Fibroblast of skin of right biceps (primary cell): ENCODE measurements around the gene NCR3LG1.

Source experiments
- DNase-seq: peaks from one replicate; pipeline ENCODE4 v3.0.0-alpha.2; 2013

The NCR3LG1 gene

DNA sequence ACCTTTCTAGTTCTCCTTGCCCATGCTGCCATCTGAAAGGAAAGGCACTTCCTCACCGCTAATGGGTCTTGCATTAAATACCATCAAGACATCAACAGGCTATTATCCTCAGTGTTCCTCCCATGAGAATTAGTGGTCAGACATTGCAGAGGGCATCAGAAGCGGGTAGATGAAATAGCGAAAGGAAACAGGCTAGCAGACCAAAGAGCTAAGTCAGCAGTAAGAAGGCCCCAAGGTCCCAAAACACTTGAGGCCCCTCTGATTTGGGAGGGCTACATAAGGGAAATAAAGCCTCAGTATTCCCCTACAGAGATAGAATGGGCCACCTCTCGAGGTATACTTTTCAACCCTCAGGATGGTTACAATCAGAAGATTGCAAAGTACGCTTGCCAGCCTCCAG lies 23.9 kb downstream of the NCR3LG1 start:
- no peak for DNase-seq

DNA sequence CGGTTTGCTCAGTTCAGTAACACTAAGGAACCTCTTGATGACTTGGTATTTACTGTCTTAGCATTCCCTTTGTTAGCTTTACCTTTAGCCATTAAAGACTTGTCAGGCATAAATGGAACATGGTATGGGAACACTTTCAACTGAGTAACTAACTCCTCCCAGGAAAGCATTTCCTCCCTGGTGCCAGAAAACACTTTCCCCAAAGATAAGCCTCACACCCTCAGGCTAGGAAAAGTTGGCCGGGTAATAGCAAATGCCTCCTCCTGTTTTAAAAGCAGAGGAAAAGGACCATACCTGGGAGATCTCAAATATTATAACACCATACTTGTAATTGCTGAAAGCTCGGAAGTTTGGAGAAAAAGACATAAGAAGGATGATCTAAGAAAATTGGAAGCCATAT lies 24.9 kb downstream of the NCR3LG1 start:
- DNase-seq: no peak

DNA sequence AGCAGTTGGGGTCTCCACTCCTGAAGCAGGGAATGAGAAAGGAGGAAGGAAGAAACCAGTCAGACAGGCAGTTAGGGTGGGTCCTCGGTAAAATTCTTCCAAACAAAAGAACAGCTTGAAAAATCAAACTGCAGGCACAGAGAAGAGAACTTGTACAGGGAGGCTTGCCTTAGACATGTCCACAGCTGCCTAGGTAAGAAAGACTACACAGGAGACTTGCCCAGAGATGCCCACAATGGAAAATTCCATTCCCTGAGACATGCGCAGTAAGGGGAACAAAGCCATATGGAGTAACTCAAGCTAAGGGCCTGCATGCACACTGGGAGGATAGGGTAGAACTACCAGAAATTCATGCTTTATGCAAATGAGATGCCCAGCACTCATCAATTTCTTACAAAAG lies 27.1 kb downstream of the NCR3LG1 start:
- DNase-seq: no peak

DNA sequence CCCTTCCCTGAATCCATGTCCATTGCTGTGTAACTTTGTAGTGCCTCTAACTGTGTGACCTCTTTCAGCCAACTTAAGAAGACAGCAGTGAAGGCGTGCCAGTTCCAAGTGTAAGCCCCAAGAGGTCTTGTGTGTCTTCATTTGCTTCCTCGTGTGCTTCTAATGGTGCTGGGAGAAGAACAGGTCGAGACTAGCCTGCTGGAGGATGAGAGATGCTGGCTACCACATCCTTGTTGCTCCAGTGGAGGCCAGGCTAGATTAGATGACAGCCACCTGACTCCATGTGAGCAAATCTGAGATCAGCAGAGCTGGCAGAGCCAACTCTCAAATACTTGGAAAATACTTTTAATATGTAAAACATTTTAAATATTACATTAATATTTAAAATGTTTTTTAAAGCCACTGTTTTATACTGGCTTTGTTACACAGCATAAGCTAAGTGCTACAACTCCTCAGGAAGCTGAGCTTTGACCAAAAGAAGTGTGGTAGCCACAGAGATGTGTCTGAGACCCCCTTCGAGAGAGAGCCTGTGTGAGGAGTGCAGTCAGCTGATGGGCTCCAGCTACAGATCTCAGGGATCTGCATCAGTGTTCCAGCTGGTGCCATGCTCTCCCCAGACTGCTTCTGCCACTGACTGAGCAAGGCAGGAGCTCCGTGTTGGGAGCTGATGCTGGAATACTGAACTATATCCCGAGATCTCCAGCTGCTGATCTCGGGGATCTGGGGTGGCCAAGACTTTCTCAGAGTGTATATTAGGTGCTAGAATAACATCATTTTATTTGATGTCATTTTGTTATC lies 28.0 kb downstream of the NCR3LG1 start:
- no peak for DNase-seq

DNA sequence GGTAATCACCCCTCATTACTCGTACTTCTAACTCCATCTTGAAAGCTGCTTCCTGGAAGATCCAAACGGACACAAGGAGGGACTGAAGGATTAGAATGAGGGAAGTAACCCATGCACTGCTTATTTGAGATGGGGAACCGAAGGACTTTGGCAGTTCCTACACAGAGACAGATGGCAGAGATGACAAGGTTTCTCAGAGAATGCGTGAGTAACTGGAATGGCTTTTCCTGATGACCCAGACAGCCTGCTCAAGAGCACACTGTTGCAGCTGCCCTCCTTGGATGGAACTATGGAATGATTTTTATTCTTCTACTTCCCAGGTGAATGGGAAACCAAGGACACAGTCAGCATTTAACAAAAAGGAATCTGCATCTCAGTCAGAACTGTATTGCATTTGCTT lies 29.6 kb downstream of the NCR3LG1 start:
- DNase-seq: peak; percentile 51

DNA sequence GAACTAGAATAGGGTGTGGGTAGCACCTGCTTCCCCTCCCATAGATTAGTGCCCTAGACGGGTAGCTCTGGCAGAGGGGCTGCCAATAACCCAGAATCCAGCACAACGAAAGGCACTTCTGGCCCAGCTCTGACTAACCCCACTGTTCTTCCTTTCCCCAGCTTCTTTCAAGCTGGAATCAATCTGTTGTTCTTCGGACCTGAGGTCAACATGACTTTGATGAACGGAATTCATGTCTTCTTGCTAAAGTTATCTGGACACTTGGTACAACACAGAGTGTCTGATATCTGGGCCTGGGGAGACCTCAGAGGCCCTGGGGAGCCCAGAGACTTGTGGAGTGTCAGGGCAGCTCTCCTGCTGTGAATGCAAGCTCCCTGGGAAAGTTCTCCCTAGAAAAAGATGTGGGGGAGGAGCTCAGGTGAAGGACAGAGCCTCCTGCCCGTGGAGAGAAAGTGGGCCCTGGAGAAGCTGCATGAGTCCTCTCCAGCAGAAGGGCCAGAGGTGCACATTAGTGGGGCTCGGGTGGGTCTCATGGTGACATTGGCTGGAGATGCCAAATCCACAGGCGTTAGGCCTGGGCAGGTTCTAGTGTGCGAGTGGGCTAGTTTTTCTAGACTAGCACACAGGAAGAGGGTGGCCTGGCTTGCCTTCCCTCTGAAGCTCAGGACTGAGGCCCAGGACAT lies 30.6 kb downstream of the NCR3LG1 start:
- DNase-seq: no peak

DNA sequence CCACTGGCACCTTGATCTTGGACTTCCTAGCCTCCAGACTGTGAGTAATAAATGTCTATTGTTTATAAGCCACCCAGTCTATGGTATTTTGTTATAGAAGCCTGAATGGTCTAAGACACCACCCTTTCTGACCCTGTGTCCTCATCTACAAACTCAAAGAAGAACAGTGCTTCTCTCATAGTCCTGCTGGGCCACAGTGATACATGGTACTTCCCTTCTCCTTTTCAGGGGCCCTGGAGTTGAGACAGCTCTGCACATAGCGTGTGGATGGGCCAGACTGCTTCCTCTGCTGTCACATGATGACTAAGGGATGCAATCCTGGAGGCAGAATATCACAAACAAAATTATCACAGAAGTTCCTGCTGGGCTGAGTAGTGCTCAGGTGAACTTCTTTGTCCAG lies 31.9 kb downstream of the NCR3LG1 start:
- peak; percentile 3 for DNase-seq

DNA sequence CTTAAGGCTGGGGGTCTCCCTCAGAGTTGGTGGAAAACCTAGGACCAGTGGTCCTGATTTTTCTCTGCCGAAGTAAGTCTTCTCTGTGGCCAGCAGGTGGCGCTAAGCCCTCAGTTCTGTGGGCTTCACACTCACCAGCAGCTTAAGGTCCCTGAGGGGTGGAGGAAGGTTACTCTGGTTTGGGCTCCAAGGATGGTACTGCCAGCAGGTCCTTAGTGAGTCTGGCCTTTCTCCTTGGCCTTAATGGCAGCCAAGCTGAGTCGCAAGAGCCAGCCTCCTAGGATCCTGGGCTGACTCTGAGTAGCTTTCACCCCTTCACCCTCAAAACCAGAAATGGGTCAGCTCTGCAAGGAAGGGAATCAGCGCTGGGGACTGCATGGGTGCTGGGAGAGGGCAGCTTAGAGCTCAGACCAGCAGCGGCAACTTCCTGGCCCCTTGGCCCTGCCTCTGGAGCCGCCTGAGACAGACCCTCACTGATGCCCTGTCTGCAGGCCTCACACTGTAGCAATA lies 32.5 kb downstream of the NCR3LG1 start:
- DNase-seq: peak; percentile 76

DNA sequence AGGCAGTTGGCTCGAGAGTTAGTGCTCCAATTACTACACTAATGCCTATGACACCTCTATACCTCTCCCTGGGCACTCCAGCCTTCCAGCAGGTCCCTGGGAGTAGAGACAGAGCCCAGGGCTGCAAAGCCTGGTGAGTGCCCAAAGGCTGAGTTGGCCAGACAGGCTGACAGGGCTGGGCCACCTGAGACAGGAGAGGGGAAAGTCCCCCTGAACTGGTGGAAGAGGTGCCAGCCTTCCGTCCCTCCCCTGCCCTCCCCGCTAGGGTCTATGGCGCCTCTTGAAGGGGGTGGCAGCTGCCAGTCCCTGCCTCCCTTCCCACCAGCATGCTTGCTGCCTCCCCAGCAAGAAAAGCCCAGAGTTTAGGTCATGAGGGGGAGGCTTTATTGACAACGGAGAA lies 33.9 kb downstream of the NCR3LG1 start:
- DNase-seq: no peak

DNA sequence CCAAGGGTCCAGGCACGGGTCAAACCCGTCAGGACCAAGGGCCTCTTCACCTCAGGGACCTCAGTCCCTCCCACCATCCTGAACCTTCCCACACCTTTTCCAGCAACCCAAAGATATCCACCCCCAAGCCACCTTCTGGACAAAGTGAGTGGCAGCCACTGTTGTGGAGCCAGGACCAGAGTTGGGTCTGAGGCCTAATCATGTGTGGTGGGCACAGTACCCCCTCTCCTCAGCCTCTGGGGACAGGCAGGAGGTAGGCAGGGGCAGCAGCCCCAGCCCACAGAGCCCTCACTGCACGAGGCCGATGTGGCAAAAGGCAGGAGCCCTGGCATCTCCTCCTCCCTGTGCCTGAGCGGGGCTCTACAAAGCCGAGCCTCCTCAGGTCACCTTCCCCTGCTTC lies 34.3 kb downstream of the NCR3LG1 start:
- no peak for DNase-seq

DNA sequence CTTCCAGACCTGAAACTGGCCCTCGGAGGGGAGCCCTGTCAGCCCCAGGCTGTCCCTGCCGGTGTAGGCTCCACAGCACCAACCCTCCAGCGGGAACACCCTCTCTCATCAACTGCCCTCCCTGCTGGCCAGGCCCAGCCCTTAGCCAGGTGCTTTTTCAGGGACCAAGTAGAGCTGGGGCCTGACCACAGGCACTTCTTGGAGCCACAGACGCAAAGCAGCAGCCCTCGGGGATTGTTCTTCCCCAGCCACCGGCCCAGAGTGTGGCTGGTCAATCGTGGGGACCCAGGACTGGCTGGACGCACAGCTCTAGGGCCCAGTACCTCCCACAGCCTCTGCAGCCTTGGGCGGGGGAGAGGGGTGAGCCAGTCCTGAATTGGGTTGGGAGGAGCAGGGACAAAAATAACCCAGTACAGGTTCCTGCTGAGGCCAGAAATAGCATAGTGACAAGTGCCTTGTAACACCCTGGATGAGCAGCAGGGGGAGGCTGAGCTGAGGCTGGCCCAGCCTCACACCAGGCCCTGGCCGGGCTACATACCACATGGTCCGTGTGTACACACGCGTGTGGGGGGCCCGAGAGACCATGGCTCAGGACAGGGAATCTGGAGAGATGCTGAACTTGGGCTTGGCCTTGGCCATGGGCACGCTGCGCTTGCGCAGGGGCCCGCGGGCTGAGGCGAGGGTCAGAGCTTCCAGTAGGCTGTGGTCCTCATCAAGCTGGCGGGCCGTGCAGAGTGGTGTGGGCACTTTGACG lies 34.9 kb downstream of the NCR3LG1 start:
- peak; percentile 18 for DNase-seq

DNA sequence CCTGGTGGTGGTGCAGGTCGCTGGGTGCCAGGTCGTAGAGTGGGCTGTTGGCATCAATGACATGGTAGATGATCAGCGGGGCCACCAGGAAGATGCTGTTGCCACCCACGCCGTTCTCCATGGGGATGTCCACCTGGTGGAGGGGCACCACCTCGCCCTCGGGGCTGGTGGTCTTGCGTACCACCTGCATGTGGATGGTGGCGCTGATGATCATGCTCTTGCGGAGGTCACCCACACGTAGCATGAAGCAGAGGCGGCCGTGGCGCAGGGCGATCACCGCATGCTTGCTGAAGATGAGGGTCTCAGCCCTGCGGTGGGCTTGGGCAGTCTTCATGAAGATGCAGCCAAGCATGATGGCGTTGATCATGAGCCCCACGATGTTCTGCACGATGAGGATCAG lies 35.7 kb downstream of the NCR3LG1 start:
- DNase-seq: no peak

DNA sequence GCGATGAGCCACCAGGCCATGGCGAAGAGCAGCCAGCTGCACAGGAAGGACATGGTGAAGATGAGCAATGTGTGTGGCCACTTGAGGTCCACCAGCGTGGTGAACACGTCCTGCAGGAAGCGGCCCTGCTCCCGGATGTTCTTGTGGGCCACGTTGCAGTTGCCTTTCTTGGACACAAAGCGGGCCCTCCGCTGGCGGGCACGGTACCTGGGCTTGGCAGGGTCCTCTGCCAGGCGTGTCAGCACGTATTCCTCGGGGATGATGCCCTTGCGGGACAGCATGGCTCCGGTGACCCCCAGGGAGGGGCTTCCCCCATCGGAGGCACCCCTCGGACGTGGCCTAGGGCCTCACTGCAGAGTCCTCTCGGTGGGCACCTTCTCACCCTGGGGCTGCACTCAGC lies 36.2 kb downstream of the NCR3LG1 start:
- DNase-seq: no peak

DNA sequence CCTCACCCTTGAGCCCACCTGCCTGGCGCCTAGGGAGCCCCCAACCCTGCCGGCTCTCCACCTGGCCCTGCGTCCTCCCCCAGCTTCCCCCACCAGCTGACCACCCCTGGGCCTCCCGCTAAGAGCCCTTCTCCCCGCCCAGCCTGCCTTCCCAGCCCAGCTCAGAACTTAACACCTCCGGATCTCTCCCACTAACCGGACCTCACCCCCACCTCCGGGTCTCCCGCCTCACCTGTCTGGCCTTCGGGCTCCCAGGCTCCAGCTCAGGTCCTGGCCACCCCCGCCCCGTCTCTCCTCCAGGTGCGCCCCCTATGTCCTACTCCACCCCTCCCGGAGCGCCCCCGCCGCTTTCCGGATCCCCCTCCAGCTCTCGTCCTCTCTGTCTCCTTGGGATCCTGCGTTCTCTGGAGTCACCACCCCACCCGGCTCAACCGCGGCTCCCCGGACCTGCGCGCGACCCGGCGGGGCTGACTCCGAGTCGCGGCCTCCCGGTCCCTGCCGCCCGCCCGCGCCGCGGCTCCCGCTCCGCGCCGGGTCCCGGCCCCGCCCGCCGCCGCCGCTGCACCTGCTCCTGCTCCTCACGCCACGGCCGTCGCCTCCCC lies 37.1 kb downstream of the NCR3LG1 start, which contains the start of gene KCNJ11:
Gene KCNJ11, minus strand, starts transcription at position 51 of the 602 bp plus-strand sequence. CDS start 568 bp downstream, outside the sequence.
- no peak for DNase-seq

DNA sequence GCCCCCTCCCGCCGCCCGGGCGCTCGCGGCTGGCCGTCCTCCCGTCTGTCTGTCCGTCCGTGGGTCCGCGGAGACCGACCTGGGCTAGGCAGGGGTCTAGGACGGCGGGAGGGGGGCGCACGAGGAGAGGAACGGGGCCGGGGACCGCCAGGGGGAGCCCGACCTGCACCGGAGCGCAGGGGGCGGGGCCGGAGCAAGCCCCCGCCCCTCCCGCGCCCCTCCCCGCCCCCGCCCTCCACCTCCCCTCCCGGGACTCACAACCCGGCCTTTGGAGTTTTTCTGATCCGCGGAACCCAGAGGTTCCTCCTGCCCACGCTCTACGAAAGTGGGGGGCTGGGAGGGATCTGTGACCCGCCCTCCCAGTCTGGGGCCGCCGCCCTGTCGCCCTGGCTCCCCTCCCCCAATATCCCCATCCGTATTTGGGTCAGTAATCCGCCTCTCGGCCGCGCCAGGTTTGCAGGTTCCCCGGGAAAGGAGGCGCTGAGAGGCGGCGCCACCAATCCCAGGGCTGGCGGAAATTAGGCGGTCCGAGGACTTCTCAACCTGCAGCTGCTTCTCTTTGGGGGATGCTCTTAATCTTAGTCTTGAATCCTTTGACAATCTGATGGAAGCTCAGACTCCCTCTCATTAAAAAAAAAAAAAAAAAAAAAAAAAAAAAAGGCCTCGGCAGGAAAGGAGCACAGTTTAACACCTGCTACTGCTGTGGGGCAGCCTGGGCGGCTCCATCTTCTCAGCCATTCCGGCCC lies 37.8 kb downstream of the NCR3LG1 start:
- DNase-seq: peak; percentile 32

DNA sequence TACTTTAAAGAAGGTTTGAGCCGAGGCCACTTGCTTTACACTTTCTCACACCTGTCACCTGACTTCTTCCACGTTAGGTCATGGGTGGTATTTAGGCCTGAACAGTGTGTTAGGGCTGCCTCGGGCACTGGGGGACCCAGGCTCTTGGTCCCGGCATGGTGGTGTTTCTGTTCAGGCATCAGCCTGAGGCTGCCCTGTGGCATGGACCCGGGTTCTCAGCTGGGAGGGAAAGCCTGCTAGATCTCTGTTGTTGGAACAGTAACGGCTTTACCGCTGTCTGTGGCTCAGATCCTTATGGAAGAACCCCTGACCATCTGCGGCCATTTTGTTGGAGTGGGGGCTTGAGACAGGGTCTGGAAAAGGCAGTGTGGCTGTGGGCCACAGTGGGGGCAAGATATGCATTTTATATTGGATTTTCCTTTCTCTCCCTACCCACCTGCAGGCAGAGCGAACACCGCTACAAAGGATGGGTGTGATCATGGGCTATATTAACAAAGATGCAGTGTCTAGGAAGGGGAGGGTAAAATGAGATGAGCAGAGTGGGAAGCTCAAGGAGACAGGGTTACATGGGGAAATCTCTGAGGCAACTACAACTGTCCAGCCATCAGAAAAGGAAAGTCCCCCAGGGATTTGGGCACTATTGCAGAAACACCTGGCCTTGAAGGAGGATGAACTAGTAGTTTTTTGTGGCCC lies 38.5 kb downstream of the NCR3LG1 start:
- no peak for DNase-seq

DNA sequence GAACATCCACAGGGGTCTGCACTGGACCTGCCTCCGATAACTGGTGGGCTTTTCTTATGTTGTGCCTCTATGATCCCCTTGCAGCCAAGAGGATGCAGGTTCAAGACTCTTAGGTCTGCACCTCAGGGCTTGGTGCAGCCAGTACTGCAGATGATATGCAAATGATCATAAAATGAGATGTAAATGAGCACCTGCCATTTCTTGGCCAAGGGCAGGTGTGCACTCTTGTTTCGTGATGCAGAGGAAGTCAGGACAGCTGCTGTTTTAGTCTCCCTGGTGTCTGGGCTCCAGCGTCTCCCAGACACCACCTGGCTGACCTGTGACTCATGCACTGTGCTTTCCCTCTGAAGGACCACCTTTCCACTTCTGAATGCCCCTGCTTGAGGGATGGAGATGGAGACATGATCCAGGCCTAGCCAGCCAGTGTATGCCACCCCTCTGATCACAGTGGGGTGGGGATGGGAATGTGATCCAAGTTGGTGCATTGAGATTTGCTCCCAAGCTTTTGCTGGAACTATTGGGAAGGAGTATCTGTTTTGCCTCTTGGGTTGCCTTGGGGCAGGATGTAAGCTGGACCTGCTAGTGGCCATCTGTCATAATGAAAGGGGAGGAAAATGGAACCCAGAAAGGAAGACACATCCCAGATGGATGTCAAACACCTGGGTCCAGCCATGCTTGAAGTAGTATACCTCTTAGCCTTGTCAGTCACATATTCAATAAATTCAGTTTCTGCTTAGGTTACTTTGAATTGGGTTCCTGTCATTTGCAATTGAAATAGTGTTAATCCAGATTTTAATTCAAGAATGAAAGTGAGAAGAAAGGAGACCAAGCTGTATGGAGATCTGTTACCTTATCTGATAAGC lies 40.1 kb downstream of the NCR3LG1 start:
- DNase-seq: no peak

DNA sequence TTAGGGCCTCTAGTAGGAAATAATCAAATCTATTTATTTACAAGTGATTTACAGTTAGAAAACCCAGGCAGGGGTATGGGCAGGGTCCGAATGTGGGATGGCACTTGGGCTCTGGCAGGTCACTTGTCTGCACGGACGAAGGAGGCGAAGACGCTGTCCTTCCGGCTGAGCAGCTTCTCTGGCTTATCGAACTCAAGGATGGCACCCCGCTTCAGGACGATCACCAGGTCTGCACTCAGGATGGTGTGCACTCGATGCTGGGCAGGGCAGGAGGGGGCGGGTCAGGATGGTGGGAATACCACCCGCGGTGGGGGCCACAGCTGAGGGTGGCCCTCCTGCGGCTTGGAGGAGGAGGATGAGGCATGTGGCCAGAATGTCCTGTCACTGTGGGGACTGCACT lies 41.3 kb downstream of the NCR3LG1 start:
- no peak for DNase-seq

DNA sequence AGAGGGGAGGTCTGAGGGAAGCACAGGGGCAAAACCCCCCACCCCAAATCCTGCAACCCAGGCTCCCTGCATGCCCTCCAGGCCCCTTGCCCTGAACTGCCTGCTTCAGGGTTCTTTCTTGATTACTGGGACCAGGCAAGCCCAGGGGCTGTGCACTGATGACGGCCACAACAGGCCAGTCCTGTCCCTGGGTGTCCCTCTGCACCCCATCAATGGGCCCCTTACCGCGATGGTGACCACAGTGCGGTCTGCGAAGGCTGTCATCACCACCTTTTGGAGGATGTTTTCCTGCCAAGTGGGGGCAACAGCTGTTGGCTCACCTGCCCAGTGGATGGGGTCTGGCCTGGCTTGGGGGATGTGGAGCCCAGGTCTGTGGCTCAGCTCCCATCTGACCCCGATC lies 41.9 kb downstream of the NCR3LG1 start:
- no peak for DNase-seq

DNA sequence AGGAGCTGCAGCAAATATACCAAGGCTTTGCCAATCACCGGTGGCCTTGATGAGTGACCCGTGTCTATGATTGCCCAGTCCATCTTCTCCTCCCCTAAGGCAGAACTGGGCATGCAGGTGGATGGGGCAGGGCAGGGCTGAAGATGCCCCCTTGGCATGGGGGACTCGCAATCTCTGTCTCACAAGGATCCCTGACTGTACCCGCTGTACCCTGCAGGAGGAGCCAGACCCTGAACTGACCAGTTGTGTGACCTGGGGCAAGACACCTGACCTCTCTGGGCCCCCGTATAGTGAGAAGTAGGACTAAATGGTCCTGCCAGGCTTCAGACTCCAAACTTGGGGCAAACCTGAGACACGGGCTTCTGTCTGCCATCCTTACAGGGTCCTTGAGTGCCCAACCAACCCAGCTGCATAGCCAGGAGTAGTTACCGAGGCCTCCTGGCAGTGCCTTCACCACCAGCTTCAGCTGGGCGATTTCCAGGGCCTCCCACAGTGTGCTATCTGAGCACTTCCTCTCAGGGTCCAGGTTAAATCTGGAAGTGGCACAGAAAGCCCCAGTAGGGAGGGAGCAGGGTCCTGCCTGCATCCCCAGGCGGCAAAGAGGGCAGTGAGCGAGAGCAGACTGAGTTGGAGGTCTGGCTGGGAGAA lies 43.3 kb downstream of the NCR3LG1 start:
- DNase-seq: no peak
